Chondrocyte (in vitro differentiated cells): ENCODE data around the gene SPATA18. TPM values are rescaled to one million over a fixed set of nuclear protein-coding genes. Genes with fewer than 3 reads are reported as not detected.

ENCODE experiments used
- DNase-seq: peaks from one replicate; pipeline ENCODE4 v3.0.0; 2021; ENCODE audit warnings: mixed read lengths, low spot score
- H3K27ac Mint-ChIP-seq: one replicate; pipeline ENCODE4 v1.8.0; 2021; ENCODE audit warnings: mild to moderate bottlenecking, moderate library complexity, mixed read lengths; ENCODE audit not compliant: unreplicated experiment
- H3K27me3 Mint-ChIP-seq: 2 replicates; pipeline ENCODE4 v1.8.0; 2021; ENCODE audit warnings: low read depth, mixed read lengths
- H3K36me3 Mint-ChIP-seq: 2 replicates; pipeline ENCODE4 v1.8.0; 2021; ENCODE audit warnings: low read depth, mixed read lengths
- H3K4me1 Mint-ChIP-seq: 2 replicates; pipeline ENCODE4 v1.8.0; 2021; ENCODE audit warnings: low read depth, mild to moderate bottlenecking, mixed read lengths
- H3K4me3 Mint-ChIP-seq: one replicate; pipeline ENCODE4 v1.8.0; 2021; ENCODE audit warnings: mild to moderate bottlenecking, moderate library complexity, mixed read lengths; ENCODE audit not compliant: unreplicated experiment
- H3K9me3 Mint-ChIP-seq: 2 replicates; pipeline ENCODE4 v1.8.0; 2021; ENCODE audit warnings: low read depth, mixed read lengths
- total RNA-seq: library from RNA; stranded (reverse); gene quantifications from 3 replicates; pipeline ENCODE4 v1.2.1, GENCODE V29; 2021
- TF ChIP-seq, protein P1 (sequence below): fragments of 200-600 bp; sonication (generic); IDR thresholded peaks from 2 replicates; pipeline ENCODE4 v1.5.0; 2021; ENCODE audit warnings: antibody characterized with exemption, mild to moderate bottlenecking, moderate library complexity

SPATA18 gene
- total RNA-seq, 1 donor from 2014 or later: 18.7 TPM

DNA sequence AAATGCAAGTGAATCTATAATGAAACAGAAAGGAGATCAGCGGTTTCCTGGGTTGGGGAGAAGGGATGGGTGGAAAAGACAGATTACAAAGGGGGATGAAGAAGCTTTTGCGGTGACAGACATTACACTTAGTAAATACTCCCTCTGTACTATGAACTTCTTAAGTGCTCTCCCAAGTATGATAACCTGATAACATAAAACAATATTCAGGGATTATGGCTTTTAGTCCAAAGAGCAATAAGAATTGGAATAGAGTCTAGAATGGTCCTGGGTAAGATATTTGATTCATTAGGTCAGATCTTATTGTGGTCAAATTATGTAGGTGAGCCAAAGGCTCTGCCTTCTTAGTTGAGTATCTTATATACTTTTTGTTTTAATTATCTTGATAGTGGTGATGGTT lies 40.1 kb upstream of the SPATA18 start:
- Mint-ChIP-seq H3K4me1 (no peaks in the 10 kb centered on the region), H3K27ac (no peak overlapping the region), H3K36me3 (peaks cover 20% of the 10 kb centered on the region), H3K9me3 (peaks cover 12% of the 10 kb centered on the region), H3K4me3 (no peak overlapping the region), H3K27me3 (no peaks in the 10 kb centered on the region)
- TF ChIP-seq, protein P1, sequence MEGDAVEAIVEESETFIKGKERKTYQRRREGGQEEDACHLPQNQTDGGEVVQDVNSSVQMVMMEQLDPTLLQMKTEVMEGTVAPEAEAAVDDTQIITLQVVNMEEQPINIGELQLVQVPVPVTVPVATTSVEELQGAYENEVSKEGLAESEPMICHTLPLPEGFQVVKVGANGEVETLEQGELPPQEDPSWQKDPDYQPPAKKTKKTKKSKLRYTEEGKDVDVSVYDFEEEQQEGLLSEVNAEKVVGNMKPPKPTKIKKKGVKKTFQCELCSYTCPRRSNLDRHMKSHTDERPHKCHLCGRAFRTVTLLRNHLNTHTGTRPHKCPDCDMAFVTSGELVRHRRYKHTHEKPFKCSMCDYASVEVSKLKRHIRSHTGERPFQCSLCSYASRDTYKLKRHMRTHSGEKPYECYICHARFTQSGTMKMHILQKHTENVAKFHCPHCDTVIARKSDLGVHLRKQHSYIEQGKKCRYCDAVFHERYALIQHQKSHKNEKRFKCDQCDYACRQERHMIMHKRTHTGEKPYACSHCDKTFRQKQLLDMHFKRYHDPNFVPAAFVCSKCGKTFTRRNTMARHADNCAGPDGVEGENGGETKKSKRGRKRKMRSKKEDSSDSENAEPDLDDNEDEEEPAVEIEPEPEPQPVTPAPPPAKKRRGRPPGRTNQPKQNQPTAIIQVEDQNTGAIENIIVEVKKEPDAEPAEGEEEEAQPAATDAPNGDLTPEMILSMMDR: no peak
- no peak for DNase-seq

DNA sequence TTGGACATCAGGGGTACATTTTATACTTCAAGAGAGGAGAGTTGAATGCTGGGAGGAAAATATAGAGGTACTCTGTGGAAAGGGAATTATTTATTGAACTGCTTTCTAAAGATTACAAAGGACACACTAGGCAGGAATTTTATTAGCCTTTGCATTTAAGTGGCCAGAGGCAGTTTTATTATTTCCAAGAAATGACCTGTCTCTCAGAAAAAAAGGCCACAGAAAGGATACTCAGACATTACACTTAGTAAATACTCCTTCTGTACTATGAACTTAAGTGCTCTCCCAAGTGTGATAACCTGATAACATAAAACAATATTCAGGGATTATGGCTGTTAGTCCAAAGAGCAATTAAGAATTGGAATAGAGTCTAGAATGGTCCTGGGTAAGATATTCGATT lies 38.5 kb upstream of the SPATA18 start:
- Mint-ChIP-seq H3K4me3 (no peak overlapping the region), H3K27me3 (no peaks in the 10 kb centered on the region), H3K4me1 (no peaks in the 10 kb centered on the region), H3K27ac (no peak overlapping the region), H3K9me3 (peaks cover 12% of the 10 kb centered on the region), H3K36me3 (peaks cover 20% of the 10 kb centered on the region)
- TF ChIP-seq, protein P1: no peak
- no peak for DNase-seq

DNA sequence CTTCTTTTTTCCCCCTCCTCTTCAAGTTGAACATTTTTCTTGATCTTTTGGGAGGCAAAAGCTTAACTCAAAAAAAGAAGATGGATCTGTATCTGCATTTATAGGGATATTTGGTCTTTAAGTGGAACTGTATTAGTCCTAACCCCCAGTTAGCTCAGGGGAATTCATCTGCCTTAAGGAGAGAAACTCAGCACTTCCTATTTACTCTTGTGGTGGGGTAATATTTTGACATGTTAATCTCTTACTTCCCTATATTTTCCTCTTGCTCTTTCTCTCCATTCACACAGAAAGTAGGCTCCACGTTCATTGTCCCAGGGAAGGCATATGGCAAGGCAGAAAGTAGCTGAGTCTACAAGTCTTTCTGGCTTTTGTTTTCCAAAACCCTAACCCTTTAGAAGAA lies 36.2 kb upstream of the SPATA18 start:
- Mint-ChIP-seq H3K36me3 (peaks cover 14% of the 10 kb centered on the region), H3K27ac (no peak overlapping the region), H3K27me3 (no peaks in the 10 kb centered on the region), H3K4me3 (no peak overlapping the region), H3K9me3 (peaks cover 4% of the 10 kb centered on the region), H3K4me1 (peaks cover 1% of the 10 kb centered on the region)
- no peak for DNase-seq
- TF ChIP-seq, protein P1: no peak

DNA sequence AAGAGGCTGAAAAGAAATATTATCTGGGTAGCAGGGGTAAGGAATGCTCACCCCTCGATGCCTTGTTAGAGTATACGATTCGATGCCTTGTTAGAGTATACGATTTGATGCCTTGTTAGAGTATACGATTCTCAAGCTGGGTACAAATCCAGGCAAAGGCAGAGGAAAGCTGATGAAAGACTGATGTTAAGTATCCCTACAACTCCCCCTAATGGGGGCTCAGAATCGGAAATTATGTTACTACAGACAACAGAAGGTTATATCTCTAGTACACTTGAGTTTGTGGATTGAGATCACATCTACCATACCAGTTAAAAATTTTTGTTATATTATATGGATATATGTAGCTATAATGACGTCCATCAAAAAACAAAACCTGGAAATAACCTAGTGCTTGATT lies 35.7 kb upstream of the SPATA18 start:
- Mint-ChIP-seq H3K27ac (no peak overlapping the region), H3K4me1 (peaks cover 6% of the 10 kb centered on the region), H3K27me3 (no peaks in the 10 kb centered on the region), H3K36me3 (peaks cover 14% of the 10 kb centered on the region), H3K9me3 (peaks cover 1% of the 10 kb centered on the region), H3K4me3 (no peak overlapping the region)
- TF ChIP-seq, protein P1: peak; percentile 73
- DNase-seq: no peak

DNA sequence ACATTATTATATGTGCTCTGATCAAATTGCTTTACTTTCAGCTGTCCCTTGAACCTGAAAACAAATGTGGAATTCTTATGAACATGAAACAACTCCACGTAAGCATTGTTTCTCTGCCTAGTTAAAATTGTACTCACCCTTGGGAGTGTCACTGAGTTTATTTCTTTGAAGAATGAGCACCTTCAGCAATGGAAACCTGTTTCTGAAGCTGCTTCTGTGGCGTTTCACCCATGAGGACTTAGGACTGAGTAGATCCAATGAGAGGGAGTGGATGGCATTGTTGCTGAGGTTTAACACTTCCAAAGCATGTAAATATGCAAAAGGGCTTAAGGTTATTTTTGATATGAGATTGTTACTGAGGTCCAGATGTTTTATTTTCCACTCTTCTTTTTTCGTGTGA lies 34.1 kb upstream of the SPATA18 start:
- DNase-seq: no peak
- Mint-ChIP-seq H3K36me3 (peaks cover 10% of the 10 kb centered on the region), H3K27me3 (no peaks in the 10 kb centered on the region), H3K4me3 (no peak overlapping the region), H3K9me3 (no peaks in the 10 kb centered on the region), H3K27ac (no peak overlapping the region), H3K4me1 (peaks cover 7% of the 10 kb centered on the region)
- TF ChIP-seq, protein P1: no peak
